ENCODE results near the gene GLUD1. TPM values are rescaled to one million over a fixed set of nuclear protein-coding genes. Genes with fewer than 3 reads are reported as not detected.
"Not testable (repeated sequence)": the region's sequence is repeated elsewhere in the genome, so short reads cannot be mapped to it uniquely, and the experiment has no call there.

Gene GLUD1
- total RNA-seq, 1 experiment from 2014 or later, result 101 TPM

DNA sequence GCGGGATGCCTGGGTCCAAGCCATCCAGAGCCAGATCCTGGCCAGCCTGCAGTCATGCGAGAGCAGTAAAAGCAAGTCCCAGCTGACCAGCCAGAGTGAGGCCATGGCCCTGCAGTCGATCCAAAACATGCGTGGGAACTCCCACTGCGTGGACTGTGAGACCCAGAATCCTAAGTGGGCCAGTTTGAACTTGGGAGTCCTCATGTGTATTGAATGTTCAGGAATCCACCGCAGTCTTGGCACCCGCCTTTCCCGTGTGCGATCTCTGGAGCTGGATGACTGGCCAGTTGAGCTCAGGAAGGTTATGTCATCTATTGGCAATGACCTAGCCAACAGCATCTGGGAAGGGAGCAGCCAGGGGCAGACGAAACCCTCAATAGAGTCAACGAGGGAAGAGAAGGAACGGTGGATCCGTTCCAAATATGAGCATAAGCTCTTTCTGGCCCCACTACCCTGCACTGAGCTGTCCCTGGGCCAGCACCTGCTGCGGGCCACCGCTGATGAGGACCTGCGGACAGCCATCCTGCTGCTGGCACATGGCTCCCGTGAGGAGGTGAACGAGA lies 85.4 kb downstream of the GLUD1 start:
- H2AK5ac ChIP-seq (ENCODE audit: insufficient read length, low read length); H2AFZ ChIP-seq (ENCODE audit: low read length); H3K4me1 ChIP-seq (ENCODE audit: insufficient read depth, low read length); H3K23ac ChIP-seq (ENCODE audit: insufficient read length, low read depth, low read length); H3K79me1 ChIP-seq (ENCODE audit: insufficient read depth, low read depth, low read length, poor library complexity, severe bottlenecking); H3T11ph ChIP-seq (ENCODE audit: low read length); H3K18ac ChIP-seq (ENCODE audit: insufficient read length, low read depth, low read length); H4K91ac ChIP-seq (ENCODE audit: insufficient read length, low read depth, low read length); H3K9me3 Mint-ChIP-seq; H4K8ac ChIP-seq (replicated peaks; ENCODE audit: insufficient read length, low read depth, low read length); H3K4me1 Mint-ChIP-seq; H4K20me1 ChIP-seq (ENCODE audit: control insufficient read depth, insufficient read depth, insufficient read length); H3K79me2 ChIP-seq (ENCODE audit: insufficient read depth, low read length); H2BK15ac ChIP-seq (ENCODE audit: low read depth, low read length); H3K27ac Mint-ChIP-seq; H2BK12ac ChIP-seq (ENCODE audit: insufficient read length, low read depth, low read length); H3K27ac ChIP-seq (ENCODE audit: insufficient read length, low read depth, low read length); H3K56ac ChIP-seq (ENCODE audit: insufficient read length, low read depth, low read length); H3K4ac ChIP-seq (ENCODE audit: low read depth, low read length); H3K27me3 Mint-ChIP-seq (ENCODE audit: low read depth); H2BK120ac ChIP-seq (ENCODE audit: low read depth, low read length, poor library complexity, severe bottlenecking); H3K36me3 Mint-ChIP-seq (ENCODE audit: insufficient read depth in 1 of 3, low read depth in 3 of 3); H2BK20ac ChIP-seq (ENCODE audit: low read depth, low read length, poor library complexity, severe bottlenecking); H3K4me2 ChIP-seq (ENCODE audit: insufficient read depth, insufficient read length, low read length); H3K4me3 Mint-ChIP-seq; H2BK5ac ChIP-seq (ENCODE audit: insufficient read length, low read length); H4K5ac ChIP-seq (ENCODE audit: insufficient read length, low read depth, low read length); H3K14ac ChIP-seq (ENCODE audit: insufficient read depth, low read length); H3K27me3 ChIP-seq (ENCODE audit: insufficient read depth, low read length); H3K23me2 ChIP-seq (ENCODE audit: insufficient read length, low read depth, low read length, poor library complexity, severe bottlenecking); DNase-seq; H3K9me3 ChIP-seq (ENCODE audit: control insufficient read depth, low read depth, low read length); H3K9ac ChIP-seq (ENCODE audit: extremely low read depth, insufficient read length, low read length): not testable (repeated sequence)
- WGBS (ENCODE audit: extremely low coverage, insufficient read length, low lambda C conversion rate), result no CpG with 5 or more reads among the region's 18 CpGs

- H3K23ac ChIP-seq (ENCODE audit: insufficient read length, low read depth, low read length); H3K27ac ChIP-seq (ENCODE audit: insufficient read length, low read depth, low read length); H3K79me1 ChIP-seq (ENCODE audit: insufficient read depth, low read depth, low read length, poor library complexity, severe bottlenecking); H3K23me2 ChIP-seq (ENCODE audit: insufficient read length, low read depth, low read length, poor library complexity, severe bottlenecking); H2BK20ac ChIP-seq (ENCODE audit: low read depth, low read length, poor library complexity, severe bottlenecking); H3K4me2 ChIP-seq (ENCODE audit: insufficient read depth, insufficient read length, low read length); H3K4ac ChIP-seq (ENCODE audit: low read depth, low read length); H2BK120ac ChIP-seq (ENCODE audit: low read depth, low read length, poor library complexity, severe bottlenecking); H3K36me3 Mint-ChIP-seq (ENCODE audit: insufficient read depth in 1 of 3, low read depth in 3 of 3); H3K27me3 ChIP-seq (ENCODE audit: insufficient read depth, low read length); H3T11ph ChIP-seq (ENCODE audit: low read length); DNase-seq; H2BK15ac ChIP-seq (ENCODE audit: low read depth, low read length); H4K8ac ChIP-seq (replicated peaks; ENCODE audit: insufficient read length, low read depth, low read length); H3K4me3 Mint-ChIP-seq; H3K79me2 ChIP-seq (ENCODE audit: insufficient read depth, low read length); H2AFZ ChIP-seq (ENCODE audit: low read length); H4K5ac ChIP-seq (ENCODE audit: insufficient read length, low read depth, low read length); H2BK5ac ChIP-seq (ENCODE audit: insufficient read length, low read length); H3K9ac ChIP-seq (ENCODE audit: extremely low read depth, insufficient read length, low read length); H2AK5ac ChIP-seq (ENCODE audit: insufficient read length, low read length); H3K4me1 ChIP-seq (ENCODE audit: insufficient read depth, low read length); H3K9me3 ChIP-seq (ENCODE audit: control insufficient read depth, low read depth, low read length); H3K9me3 Mint-ChIP-seq; H3K18ac ChIP-seq (ENCODE audit: insufficient read length, low read depth, low read length); H3K27me3 Mint-ChIP-seq (ENCODE audit: low read depth); H3K14ac ChIP-seq (ENCODE audit: insufficient read depth, low read length); H2BK12ac ChIP-seq (ENCODE audit: insufficient read length, low read depth, low read length); H4K20me1 ChIP-seq (ENCODE audit: control insufficient read depth, insufficient read depth, insufficient read length); H3K56ac ChIP-seq (ENCODE audit: insufficient read length, low read depth, low read length); H3K27ac Mint-ChIP-seq; H4K91ac ChIP-seq (ENCODE audit: insufficient read length, low read depth, low read length); H3K4me1 Mint-ChIP-seq: not testable (repeated sequence)
- no CpG with 5 or more reads among the region's 7 CpGs for WGBS (ENCODE audit: extremely low coverage, insufficient read length, low lambda C conversion rate)
Measured at GRCh38 chr10:87008303-87008702, 86.3 kb downstream of the GLUD1 start.

Data from H9 (cell line).